ENCODE measurements around the gene MPRIP.

The MPRIP gene

DNA sequence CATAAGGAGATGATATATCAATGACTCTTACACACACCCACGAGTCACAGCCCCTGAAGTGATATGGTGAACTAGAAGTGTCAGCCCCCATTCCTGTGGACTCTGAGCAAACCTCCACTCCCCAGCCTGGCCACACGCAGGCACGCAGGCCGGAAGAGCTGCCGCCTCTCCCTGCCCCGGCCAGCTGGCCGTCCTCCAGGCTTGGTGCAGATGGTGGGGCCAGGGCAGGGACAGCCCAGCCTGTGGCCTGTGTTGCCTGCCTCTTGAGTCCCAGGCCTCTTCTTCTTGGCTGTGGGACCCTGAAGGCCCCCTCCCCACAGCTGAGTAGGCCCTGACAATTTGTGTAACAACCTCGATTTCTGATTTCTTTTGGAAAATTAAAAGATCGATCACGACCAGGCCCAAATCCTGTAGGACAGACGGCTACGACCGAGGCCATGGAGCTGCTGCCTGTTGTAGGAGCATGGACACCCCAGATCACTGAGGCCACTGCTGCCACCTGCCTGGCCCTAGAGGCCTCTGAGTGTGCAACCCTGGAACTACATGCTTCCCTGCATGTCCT, 10.0 kb upstream of the MPRIP start:
- DNase-seq, result peak; percentile 11

DNA sequence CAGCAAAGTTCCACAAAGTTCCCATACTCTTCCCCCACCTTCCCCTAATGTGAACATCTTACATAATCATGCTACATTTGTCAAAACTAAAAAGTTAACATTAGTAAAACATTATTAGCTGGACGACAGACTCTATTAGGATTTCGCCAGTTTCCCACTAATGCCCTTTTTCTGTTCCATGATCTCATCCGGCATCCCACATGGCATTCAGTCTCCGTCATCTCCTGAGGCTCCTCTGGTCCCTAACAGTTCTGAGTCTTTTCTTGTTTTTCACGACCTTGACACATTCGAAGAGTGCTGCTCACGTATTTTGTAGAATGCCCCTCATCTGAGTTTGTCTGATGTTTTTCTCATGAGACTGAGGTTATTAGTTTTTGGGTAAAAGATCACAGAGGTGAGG, 8.8 kb upstream of the MPRIP start:
- no peak for DNase-seq

DNA sequence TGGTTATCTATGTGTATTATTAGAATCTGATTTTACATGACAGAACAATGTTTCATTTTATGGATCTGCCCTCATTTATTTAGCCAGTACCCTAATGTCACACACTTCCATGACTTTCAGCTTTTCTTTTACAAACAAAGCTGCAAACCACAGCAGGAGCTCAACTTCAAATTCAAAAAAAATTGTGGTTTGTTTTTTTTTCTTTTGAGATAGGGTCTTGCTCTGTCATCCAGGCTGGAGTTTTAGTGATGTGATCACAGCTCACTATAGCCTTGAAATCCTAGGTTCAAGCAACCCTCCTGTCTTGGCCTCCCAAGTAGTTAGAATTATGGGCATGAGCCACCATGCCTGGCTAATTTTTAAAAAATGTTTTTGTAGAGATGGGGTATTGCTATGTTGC, 8.2 kb upstream of the MPRIP start:
- no peak for DNase-seq

DNA sequence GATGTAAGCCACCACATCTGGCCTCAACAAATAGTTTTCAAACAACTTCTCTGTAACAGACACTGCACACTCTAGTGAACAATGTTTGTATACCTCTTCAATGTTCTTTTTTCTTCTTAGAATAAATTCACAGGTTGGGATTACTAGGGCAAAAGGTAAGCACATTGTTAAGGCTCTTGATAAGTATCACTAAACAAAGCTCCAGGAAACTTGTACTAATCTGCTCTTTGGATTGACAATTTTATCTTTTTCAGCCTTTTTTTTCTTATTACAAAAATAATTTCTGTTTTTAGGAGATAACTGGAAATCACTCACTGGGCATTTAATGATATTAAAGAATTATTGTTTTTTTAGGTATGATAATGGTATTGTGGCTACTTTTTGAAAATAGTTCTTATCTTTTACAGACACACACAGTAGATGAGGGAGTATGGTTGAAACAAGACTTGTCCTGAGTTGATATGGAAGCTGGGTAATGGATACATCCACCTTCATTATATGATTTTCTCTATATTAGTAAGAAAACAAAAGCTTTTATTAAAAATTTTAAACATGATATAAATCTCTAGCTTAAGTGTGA, 7.7 kb upstream of the MPRIP start:
- DNase-seq, result peak; percentile 80

DNA sequence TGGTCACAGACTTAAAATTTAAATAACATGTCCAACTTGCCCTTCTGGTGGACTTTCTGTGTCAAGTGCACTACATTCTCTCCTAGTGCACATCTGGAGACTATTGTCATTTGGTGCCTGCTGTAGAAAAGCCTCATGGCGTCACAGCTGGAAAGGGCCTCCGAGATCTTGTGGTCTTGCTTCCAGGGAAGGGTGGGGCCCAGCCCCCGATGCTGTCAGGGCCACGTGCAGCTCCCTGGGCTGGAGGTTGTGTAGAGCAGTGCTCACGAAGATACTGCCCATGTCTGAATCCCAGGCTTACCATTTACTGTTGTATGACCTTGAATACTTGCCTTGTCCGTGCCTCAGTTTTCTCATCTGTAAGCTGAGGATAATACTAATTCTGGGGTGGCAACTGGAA, 6.8 kb upstream of the MPRIP start:
- DNase-seq, result peak; percentile 69

DNA sequence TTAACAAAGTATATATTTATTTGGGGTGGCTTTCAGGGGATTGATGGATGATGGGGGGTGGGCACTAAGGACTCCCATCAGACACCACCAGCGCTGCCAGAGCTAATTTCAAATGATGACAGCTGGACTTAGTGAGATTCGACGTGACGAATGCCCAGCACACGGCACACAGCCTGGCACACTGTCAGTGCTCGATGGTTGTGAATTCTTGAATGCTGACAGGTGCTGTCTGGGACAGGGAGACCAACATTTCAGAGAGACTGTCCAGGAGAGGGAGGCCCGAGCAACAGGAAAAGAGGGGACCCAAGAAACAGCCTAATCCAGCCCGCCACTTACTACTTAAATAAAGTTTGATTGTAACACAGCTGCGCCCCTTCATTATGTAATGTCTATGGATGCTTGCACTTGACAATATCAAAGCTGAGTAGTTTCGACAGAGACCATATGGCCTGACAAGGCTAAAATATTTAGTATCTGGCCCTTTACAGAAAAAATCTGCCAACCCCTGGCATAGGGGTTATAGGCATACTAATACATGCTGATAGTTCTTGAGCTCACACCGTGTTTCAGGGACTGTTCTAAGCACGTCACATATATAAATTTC, 6.2 kb upstream of the MPRIP start:
- peak; percentile 38 for DNase-seq

DNA sequence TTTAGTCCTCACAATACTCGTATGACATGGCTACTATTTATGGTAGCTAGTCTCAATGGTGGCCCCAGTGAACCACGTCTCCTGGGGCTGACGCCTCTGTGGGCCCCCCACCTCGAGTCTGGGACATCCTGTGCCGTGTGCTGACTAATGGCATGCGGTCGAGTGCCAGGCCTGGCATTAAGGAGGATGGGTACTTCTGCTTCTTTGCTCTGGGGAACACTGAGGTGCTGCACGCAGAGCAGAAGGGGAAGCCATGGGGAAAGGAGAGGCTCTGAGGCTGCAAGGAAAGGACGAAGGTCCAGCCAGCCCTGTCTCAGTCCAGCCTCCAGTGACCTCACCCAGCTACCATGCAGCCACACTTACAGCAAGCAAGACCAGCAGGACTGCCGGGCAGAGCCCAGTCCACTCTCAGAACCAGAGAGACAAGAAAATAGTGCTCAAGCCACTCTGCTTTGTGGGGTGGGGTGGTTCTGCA, 5.7 kb upstream of the MPRIP start:
- DNase-seq, result peak; percentile 70

DNA sequence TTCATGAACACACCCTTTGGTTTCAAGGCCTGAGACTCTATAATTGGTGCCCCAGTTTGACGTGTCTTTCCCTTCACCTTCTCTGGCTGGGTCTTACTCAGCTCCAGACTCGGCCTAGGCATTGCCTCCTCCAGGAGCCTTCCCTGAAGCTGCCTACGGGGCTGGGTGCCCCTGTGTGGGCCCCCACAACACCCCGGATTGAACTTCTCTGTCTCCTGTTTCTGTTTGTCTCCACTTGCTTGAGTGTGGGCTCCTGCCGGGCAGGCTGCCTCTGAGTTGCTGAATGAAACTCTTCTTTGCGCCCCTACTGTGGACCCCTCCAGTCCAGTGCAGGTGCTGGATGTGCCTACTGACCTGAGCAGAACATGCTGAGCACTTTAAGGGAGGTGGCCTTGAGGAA, 2.3 kb upstream of the MPRIP start:
- no peak for DNase-seq

DNA sequence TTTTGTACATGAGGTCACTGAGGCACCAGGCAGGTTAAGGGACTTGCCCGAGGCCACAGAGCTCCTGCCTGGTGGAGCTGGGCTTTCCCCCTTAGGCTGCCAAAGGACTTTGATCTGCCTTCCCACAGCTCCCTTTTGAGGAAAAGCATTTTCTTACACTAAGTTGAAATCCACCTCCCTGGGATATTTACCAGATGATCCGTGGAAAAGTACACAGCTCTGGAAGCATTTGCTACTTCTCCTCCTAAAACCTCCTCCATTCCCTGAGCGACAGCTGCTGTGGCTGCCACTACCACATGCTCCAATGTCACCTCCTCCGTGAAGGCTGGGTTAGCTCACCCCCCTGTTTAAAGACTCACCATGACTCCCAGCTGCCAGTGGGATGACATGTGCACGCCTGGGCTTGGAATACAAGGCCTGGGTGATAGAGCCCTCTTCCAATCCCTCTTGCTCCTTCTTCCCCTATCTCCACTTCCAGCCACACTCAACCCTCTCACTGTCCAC, 1.2 kb upstream of the MPRIP start:
- no peak for DNase-seq

DNA sequence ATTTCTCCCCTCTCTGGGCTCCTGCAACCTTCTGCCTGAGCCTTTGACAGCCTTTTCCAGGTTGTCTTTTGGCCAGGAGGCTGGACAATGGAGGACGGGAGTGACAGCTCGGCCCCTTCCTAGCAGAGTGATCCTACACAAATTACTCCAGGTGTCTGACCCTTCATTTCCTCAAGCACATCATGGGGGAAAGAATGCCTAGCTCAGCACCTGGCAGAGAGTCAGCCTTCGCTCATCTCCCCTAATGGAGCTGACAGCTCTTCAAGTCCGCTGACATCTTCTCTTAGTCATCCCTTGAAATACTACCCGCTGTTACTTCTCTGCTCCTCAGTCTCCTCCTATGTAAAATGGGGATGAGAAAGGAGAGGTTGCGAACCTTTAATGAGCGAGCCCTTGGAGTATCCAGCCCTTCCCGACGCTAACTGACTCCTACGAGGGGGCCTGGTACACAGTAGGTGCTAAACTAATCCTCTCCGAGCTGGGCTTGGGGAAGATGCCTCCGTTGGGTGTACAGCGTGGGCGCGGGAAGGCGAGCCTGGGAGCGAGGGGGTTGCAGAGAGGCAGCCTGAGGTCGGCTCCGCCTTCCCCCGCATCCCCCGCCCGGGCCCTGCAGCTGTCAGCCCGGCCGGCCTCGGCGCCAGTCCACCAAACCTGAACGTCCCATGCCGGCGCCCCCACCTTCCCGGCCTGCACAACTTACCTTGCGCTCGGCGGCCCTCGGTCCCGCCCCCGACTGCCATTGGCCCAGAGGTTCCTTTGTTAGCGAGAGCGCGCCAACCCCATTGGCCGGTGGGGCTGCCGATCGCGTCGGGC, 480 bp upstream of the MPRIP start:
- DNase-seq, result peak; percentile 98

DNA sequence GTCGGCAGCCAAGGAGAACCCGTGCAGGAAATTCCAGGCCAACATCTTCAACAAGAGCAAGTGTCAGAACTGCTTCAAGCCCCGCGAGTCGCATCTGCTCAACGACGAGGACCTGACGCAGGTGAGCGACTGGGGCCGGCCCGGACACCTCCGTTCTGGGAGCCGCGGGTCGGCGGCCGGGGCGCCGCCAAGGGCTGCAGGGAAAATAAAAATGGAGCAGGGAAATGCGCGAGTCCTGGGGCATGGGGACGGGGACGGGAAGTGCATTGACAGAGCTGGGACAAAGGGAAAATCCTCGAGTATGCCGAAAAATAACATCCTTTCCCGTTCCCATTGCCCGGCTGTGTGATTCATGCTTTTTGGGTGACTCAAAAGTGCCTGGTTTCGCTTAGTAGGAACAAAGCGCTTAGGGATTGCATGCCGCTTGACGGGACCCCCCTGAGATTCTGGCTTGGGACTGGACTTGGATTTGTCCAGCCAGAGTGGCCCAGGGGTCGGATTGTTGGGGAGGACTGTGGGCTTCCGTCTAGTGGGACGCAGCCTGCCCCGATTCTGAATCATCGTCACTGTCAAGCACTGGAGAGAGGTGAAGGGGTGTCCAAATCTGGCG, 699 bp downstream of the MPRIP start:
- DNase-seq, result no peak

DNA sequence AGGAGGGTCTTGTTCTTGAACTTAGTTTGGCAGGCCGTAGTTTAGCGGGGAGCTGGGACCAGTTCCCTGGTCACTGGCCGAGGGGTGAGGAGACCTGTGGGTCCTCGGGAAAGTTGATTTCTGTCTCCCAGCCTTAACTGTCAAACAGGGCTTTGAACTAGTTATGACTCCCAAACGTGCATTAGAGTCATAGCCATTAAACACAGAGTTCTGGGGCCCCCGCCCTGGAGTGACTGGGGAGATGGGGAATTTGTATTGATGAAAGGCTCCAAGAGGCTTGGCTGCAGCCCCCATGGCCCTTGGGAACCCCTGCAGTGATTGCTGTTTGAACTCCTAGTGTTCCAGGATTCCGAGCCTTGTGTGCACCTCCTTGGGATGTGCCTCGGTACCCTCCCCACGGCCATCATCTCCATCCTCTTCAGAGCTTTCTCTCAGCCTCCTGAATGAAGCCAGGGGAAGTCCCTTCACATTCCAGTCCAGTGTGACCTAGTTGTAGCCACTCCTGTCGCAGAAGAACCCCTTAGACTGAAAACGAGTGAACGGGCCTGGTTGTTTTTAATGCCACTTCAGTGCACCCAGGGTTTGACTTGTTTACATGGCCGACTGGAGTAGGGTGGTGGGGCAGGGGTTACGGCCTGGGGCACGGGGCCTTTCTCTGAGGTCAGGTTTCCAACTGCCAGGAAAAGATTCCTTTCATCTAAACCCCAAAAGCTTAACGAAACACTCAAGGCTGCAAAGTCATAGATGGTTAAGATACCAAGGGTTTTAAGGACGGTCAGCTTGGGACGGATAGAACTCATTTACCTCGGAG, 1.4 kb downstream of the MPRIP start:
- peak; percentile 34 for DNase-seq

DNA sequence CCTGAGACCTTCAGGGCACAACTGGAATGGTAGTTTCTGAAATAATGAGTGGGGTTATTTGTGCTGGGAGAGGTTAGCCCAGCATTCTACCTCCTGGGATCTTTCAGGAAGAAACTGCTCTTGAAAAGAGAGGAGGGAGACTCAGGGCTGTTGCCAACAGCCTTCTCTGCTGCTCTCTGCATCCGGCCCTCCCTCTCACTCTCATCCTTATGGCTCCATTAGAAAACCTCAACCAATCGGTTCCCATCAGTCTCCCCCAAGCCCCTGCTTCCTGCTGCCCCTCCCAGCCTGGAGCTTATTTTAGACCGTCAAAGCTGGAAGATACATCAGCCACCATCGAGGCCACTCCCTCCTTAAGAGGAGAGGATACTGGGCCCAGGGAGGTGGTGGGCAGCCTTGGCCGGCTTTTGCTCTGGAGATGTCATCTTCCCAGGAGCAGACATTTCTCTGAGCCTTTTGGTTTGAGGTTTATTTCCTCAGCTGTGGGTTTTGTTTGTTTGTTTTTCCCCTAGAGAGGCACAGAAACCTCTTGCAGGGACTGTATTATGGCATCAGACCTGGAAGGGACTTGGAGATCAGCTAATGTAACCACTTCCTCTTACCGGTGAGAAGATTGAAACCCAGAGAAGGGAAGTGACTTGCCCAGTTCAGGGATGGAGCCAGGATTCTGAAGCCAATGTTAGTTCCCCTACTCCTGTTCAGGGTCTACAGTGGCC, 2.7 kb downstream of the MPRIP start:
- peak; percentile 55 for DNase-seq

DNA sequence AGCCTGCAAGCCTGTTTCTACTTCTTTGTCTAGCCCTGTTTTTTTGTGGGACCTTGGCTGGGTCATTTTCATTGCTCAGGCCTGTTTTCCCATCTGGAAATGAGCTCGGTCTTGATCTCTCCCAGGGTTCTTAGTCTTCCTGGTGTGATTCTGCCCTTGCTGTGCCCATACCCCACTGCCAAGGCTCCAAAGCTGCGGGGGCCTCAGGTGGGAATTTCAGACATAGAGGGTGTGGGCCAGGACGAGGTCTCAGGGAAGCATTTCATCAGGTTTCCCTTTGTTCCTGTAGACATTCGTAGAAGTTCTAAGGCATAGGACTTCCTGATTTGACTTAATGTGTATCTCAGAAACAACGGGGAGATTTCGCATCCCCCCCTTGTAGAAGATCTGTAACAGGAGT, 5.8 kb downstream of the MPRIP start:
- DNase-seq, result no peak

DNA sequence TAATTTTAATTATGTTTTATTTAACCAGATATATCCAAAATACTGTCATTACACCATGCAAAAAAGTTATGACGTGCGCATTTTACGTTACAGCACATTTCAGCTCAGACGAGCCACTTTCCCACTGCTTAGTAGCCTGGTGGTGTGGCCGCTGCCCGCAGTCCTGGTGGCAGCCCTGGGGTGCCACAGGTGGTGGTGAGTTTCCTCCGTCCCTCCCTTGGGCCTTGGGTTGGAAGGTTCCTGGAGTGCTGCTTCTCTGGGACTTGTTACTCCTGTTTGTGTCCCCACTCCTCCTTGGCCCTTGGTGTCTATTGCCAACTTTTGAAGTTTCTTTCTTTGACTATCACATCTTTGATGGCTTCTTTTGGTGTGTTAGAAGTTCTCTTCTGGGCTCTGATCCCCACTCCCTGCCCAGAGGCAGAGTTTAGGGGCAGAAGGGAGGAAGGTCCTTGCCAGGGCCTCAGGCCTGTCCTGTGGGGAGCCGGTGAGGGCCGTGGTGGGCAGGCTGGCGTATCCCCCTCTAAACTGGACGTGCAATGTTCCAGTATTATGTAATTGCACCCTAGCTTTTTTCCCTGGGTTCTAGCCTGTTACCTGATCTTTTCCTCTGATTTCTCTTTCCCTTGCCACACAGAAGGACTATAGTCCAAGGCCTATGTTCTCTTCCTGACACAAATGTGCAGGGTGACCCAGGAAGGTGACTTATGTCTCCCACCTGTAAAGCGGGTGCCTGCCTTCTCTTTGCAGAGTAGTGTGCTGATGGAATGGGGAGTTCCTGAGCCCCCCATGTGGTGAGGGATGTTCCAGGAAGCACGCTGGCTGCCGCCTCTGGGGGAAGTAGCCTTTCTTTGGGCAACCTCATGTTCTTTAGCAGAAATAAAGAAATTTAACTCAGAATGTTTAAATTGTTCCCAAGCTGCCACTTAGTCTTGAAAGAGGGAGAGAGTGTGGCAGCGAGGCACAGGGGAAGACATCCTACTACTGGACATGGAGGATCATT, 8.4 kb downstream of the MPRIP start:
- DNase-seq, result no peak

DNA sequence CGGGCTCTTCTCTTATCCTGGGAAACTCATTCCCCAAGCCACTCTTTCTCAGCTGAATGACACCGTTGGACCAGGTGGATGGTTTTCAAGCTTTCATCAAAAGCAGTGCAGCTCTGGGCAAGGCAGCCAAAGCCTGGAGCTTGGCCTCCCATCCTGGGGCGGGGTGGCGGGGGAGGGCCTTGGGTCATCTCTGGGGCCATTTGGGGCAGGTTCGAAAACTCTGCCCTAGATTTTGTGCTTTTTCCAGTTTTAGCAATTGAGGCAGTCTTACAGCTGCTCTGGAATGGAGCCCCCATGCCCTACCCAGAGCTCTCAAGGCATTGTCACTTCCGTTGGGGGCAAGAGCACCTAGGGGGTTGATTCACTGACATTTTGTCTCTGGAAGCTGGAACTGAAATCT, 9.1 kb downstream of the MPRIP start:
- DNase-seq, result no peak

DNA sequence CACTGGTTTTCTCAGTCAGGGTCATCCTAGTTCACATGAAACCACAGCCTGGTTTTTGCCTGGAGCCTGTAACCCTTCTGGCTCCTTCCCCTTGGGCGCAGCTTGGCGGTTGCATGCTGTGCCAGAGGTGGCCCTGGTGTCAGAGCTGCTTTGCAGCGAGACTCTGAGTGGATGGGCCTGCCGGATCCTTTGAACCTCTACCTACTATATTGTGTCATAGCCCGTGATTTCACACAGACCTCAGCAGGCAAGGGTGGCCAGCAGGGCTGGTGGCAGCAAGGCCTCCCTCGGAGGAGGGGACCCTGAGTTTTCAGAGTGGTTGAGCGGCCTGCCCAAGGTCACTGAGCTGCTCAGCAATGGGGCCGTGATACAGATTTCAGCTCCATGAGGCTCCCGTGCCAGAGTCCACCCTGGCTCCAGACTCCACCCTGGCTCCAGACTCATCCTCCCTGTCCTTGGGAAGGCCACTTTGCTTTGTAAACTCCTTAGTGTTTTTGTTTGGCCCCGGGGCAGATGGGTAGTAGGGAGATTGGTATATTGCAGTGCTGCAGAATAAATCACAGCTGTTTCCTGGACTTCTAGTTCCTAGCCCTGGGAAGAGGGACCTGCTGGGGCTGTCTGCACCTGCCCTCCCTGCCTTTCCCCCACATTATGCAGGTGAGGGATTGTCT, 9.7 kb downstream of the MPRIP start:
- DNase-seq, result peak; percentile 30

DNA sequence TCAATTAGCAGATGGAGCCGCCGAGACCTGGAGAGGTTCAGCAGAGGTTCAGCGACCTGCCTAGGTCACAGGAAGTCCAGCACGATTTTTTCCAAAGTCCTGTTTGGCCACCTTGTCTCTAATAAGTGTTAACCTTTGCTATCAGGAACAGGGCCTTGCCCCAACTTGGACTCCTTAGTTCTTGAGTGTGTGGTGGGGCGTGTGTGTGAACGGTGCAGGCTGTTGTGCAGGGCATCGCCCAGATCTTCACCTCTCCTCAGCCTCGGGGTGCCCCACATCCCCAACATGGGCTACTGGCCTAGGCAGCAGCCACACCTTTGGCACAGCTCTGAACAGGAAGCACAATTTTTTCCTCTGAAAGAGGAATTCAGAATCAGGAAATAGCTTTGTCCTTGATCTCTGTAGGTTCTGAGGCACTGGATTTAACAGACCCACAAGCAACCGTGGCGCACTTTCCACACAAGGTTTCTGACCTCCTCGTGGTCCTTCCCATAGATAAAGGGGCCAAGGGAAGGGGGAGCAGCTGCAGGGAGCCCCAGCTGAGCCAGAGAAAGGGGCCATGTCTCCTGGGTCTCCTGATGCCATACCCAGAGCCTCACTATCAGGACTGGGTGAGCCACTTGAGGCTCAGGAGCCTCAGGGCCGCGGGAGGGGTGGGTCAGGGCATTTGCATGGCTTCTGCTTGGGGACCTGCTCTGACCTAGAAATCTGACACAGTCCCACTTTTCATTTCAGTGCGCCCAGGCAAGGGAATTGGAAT, 10.4 kb downstream of the MPRIP start:
- no peak for DNase-seq

Data from hematopoietic multipotent progenitor cell treated with erythropoietin and hydrocortisone succinate and interleukin-3 and kit ligand, for 6 days (in vitro differentiated cells).